GM21786 (cell line): ENCODE results near the gene HTR2B.
A peak's percentile ranks its signal among the peaks of the same experiment; 100 is the strongest.
"Not testable (repeated sequence)": the region's sequence is repeated elsewhere in the genome, so short reads cannot be mapped to it uniquely, and the experiment has no call there.

Source experiments
- ATAC-seq: cut with Tn5 transposase; IDR thresholded peaks from one replicate; pipeline ENCODE4 v1.9.1; 2021; ENCODE audit not compliant: unreplicated experiment

Gene HTR2B

GRCh38 chr2:231133365-231134099 is 8.7 kb upstream of the HTR2B start:
- ATAC-seq: no peak

DNA sequence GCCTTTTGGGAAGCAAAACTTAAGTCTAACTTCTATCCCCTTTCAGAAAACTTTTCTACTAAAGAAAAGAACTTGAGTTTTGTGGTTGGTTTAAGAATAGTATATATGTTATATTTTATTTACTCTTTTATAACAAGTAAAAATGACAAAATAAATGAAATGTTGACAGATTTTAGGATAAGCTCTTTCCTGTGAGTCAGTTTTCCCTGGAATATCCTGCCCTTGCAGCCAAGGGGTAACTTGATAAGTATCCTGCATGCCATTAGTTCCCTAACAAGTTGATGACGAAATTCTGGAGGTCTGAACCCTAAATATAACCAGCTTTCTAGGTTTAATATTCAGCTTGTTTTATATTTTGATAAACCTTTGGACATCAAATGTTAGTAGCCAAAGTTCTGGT is 7.3 kb upstream of the HTR2B start:
- ATAC-seq: no peak

DNA sequence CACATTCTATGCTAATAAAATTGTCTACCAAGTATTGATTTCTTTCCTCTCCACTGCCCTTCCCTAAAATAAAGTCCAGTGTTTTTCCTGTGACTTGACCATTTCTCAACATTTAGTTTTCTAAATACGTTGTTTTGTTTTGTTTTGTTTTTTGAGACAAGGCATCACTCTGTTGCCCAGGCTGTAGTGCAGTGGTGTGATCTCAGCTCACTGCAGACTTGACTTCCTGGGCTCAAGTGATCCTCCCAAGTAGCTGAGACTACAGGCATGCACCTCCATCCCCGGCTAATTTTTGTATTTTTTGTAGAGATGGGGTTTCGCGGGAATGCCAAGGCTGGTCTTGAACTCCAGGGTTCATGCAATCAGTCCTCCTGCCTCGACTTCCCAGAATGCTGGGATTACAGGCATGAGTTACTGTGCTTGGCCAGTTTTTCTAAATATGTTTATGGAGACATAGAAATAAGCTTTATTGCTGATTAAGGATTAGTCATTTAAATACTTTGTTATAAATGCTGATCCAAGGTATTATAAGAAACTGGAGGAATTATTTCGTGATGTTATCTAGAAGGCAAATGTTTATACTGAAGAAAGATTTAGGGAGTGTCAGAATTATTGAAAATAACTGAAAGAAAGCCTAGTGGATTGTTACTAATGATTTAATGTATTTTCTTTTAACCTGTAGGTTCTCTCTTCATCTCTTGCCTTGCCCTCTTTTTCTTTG is 5.7 kb upstream of the HTR2B start:
- ATAC-seq: no peak

DNA sequence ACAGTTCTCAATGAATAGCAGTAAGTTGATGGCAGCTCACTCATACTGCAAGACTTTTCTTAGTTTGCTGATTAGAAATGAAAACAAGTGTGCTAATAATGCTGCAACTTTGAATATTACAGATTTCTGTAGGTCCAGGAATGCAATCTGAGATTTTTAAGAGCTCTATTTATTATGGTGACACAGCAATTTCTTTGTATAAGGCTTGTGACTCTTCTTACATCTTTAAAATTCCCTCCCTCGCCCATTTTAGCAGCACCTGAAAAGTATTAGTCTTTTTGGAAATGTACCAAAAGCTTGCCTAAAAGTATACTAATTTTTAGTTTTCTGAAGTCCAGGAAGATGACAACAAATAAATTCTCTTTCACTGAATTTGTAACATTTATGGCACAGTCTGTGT is 4.4 kb upstream of the HTR2B start:
- ATAC-seq: no peak

GRCh38 chr2:231128541-231128940 is 3.7 kb upstream of the HTR2B start:
- ATAC-seq: no peak

DNA sequence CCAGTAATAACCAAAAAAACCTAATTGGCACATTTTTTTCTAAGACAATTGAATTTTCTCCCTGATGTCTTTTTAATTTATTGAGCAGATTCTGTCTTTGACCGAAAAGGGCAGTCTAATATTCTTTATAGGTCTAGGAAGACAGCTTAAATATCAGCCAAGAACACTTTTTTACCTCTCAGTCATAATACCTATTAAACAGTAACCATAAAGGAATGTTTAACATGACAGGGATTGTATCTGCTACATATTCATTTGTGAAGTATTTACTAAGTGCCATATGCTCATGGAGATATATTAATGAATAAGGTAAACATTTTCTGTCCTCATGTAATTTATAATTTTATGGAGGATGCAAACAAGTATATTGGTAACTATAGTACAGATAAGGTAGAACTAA is 3.1 kb upstream of the HTR2B start:
- ATAC-seq: no peak

DNA sequence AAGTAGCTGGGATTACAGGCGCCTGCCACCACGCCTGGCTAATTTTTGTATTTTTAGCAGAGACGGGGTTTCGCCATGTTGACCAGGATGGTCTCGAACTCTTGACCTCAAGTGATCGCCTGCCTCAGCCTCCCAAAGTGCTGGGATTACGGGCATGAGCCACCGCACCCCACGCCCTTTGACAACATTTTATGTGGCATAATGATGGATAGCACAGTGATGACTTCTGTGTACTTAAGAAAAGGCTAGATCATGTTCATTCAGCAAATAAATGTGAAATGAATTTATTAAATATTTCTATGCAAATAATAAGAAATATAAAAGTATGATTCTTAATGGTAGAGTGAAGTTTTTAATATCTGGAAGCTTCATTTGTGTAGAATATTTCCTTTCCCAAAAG is 2.6 kb upstream of the HTR2B start:
- no peak for ATAC-seq

DNA sequence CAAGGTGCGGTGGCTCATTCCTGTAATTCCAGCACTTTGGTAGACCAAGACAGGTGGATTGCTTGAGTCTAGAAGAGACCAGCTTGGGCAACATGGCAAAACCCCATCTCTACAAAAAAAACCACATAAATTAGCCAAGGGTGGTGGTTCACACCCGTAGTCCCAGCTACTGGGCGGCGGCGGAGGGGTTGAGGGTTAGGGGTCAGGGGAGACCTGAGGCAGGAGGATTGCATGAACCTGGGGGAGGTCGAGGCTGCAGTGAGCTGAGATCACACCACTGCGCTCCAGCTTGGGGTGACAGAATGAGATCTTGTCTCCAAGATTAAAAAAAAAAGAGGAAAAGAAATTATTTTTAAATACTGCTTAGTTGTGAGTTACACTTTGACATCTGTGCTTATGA is 1.3 kb upstream of the HTR2B start:
- no peak for ATAC-seq

GRCh38 chr2:231123362-231123898 is 1.4 kb downstream of the HTR2B start:
- ATAC-seq: no peak

DNA sequence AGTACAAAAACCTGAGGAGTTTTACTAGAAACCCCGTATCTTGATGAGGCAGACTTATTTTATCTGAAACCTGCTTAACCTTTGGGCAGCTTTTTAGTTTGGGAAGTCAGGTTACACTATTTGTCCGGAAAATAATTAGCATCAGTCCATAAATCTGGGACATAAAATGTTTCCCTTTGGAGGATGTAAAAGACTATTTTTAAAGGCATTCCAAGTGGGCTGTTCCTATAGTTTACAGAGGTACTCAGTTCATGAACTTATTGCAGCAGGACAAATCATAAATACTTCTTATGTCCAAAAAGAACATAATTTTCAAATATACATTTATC is 6.3 kb downstream of the HTR2B start:
- ATAC-seq: no peak

- no peak for ATAC-seq
These were observed 6.8 kb downstream of the HTR2B start for GRCh38 chr2:231117922-231118613.

GRCh38 chr2:231117148-231117547 is 7.7 kb downstream of the HTR2B start:
- no peak for ATAC-seq

DNA sequence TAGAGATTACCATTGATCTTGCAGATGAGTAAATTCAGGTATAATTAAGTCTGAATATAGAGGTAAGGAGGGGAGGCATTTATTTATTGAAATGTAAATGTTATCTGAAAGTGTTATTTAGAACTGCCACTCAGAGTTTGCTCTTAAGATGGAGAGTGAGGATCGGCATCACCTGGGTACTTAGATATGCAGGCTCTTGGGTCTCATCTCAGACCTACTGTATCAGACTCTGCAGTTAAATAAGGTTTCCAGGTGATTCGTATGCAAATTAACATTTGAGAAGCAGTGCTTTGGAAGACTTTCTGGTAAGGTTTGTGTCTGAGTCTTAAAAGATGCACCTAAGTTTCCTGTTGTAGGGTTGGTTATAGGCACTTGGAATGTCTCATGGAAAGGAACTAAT is 9.2 kb downstream of the HTR2B start:
- no peak for ATAC-seq

- no peak for ATAC-seq
These were observed 11.4 kb downstream of the HTR2B start for GRCh38 chr2:231113489-231113888.

DNA sequence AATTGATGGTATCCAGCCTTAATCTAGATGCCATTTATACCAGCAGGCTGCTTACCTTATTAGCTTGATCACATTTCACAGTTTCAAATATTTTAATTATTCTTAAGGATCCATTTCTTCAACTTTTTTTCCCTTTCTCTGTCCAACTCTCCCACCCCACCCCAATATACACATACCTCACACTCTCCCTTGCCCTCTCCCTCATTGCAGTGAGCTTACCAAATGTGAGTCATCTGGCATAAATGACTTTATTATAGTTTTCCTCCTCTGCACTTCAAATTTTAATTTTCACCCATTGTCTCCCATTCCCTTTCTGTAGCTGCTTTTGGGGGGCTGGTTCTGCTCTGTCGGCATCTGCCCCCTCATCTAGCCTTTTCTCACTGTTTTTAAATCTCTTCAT is 12.9 kb downstream of the HTR2B start:
- no peak for ATAC-seq

DNA sequence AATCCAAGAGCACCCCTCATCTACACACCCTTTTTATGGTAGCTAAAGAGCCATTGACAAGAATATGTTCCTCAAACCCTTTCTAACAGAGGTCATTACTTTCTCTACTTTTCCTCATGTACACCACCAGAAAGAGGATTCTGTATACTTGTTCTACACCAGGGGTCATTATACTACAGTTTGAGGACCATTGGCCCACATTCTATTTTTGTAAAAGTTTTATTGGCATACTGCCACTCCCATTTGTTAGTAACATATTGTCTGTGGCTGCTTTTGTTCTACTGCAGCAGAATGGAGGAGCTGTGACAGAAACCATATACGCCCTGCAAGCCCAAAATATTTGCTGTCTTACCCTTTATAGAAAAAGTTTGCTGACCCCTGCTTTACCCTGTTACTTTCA is 14.3 kb downstream of the HTR2B start:
- ATAC-seq: no peak

DNA sequence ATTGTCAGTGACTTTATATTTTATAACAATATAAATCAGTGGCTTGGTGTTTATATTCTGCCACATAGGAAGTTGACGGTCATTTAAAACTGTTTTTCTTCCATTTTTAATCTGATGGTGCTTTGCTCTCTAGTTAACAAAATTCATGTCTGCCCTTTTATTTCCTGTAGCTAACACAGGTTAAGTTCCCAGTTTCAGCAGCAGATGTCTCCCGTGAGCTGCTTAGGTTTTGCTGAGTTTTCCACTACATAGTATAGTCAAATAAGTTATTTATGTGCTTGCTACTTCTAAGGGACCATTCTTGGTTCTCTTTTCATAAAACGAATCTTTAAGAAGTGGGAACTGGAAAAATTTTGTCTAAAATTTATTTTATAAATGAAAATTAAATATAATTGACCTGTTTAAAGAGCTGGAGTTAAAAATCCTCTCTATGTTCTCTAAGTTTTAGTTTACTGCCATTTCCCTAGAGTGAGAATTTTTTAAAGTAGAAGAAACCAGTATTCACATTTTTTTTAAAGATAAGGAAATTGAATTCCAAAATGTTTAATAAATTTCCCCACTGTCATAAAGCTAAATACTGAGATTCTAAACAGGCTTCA is 20.6 kb downstream of the HTR2B start:
- ATAC-seq: peak; percentile 94

DNA sequence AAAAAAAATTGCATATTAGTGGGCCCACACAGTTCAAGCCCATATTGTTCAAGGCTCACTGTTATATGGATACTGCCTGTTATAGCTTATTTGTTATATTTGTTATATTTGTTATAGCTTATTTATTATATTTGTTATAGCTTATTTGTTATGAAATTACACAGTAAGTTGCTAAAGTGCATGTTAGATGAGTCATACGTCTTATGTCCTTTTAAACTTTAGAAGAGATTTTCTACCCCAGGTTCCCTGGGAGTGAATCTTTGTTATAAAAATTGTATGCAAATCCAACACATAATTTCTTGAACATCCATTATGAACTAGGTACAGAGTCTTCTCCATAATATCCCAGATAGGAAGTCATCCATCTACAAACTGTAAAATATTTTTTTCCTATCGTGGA is 22.1 kb downstream of the HTR2B start:
- ATAC-seq: no peak

DNA sequence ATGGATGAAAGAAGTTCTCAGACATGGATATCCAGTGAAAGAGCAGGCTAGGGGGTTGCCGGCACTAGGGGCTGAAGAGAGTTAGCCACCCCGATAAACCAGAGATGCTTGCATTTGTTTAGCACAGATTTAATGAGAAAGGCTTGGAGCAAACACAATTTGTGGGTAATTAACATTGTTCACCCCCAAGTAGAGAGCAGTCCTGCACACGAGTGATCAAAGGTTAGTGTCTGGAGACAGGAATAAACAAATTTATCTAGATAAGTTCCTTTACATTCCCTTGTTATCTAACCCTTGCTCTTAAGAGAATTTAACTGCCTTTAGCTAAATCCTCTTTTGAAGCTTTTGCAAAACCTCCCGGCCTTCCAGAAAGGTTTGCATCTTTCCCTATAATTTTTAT is 23.9 kb downstream of the HTR2B start:
- ATAC-seq: no peak

DNA sequence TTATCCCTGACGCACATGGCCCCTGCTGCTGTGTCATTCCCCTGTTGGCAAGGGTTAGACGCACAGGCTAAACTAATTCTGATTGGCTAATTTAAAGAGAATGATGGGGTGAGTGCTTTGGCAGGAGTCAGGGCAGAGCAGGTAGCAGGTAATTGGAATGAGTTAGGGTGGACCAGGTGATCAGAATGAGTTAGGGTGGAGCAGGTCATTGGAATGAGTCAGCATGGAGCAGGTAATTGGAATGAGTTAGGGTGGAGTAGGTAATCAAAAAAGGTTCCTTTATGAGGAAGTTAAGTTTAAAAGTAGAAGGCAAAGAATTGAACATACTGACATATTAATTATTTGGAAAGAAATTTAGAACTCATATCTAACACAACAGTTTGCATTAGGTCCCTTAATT is 24.5 kb downstream of the HTR2B start:
- ATAC-seq: not testable (repeated sequence)

DNA sequence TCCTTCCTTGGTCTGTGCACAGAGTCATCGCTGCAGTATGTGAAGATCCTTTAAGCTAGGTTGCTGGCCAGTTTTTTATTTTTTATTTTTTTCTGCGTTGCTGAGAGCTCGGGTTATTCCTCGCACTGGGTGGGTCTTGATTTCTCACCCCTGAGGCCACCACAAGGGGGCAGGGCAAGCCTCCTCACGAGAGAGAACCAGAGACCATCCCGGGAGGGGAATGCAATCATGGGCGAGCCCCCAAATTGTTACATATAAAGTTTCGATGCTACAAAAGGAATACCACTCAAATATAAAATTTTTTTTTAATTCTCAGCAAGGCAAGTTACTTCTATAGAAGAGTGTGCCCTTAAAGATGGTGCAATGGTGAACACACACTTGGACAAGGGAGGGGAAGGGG is 24.9 kb downstream of the HTR2B start:
- no peak for ATAC-seq
